ENCODE measurements around the gene RNF225.

DNA sequence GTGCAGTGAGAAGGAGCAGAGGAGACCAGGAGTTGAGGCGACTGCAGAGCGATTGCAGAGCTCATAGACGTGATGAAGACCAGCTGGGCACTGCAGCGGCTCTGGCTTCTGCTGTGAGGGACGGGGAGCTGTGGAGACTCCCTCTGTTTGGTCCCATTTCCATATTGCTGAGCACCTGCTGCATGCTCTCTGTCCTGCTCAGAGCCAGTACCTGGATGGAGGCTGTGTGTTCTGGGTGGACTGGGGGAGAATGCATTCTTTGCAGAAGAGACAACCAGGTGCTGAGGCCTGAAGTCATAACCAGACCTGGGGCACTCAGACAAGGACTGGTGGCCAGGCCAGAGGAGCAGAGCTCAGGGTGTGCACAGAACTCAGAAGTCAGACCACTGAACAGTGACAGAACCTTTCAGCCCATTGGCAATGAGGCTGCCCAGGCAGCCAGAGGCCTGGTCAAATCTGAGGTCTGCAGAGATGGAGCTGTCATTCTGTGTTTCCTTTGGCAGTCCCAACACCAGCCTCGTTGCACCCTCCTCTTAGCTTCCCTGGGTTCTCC, 40.9 kb upstream of the RNF225 start:
- TF ChIP-seq, protein P1, sequence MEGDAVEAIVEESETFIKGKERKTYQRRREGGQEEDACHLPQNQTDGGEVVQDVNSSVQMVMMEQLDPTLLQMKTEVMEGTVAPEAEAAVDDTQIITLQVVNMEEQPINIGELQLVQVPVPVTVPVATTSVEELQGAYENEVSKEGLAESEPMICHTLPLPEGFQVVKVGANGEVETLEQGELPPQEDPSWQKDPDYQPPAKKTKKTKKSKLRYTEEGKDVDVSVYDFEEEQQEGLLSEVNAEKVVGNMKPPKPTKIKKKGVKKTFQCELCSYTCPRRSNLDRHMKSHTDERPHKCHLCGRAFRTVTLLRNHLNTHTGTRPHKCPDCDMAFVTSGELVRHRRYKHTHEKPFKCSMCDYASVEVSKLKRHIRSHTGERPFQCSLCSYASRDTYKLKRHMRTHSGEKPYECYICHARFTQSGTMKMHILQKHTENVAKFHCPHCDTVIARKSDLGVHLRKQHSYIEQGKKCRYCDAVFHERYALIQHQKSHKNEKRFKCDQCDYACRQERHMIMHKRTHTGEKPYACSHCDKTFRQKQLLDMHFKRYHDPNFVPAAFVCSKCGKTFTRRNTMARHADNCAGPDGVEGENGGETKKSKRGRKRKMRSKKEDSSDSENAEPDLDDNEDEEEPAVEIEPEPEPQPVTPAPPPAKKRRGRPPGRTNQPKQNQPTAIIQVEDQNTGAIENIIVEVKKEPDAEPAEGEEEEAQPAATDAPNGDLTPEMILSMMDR (IDR thresholded peaks at IDR 0.05): no peak
- no peak for TF ChIP-seq POLR2A (IDR thresholded peaks at IDR 0.05)
